SK-N-SH (cell line): ENCODE data around the gene AHSG. TPM values are rescaled to one million over a fixed set of nuclear protein-coding genes. Genes with fewer than 3 reads are reported as not detected.

Experiments used
- CTCF ChIA-PET: fragments of 300-600, 350-600 bp; formaldehyde crosslinking; extraction: SDS; loops from one replicate; lab custom pipeline; 2021; lab: Yijun Ruan, JAX
- POLR2A ChIA-PET: fragments of 350-600 bp; sonication (Branson Sonifier 250); formaldehyde crosslinking; extraction: SDS; loops from one replicate; lab custom pipeline; 2020; ENCODE audit warnings: antibody characterized with exemption, inconsistent platforms; lab: Yijun Ruan, JAX
- DNase-seq: peaks from one replicate; pipeline ENCODE4 v3.0.0; 2012
- H2AFZ ChIP-seq: fragments of 200-600 bp; sonication (generic); 2 replicates; pipeline ENCODE4 v1.8.1; 2016; ENCODE audit warnings: antibody characterized with exemption, mild to moderate bottlenecking, low read depth
- H3F3A ChIP-seq: fragments of 200-600 bp; sonication (generic); replicated peaks from 2 replicates; pipeline ENCODE3; 2016; ENCODE audit warnings: antibody characterized with exemption, mild to moderate bottlenecking; ENCODE audit not compliant: insufficient read depth
- H3K27ac ChIP-seq, 2 experiments: fragments of 200-500 bp in 1 of 2; fragments of 200-600 bp in 1 of 2; sonication (Bioruptor generic) in 1 of 2; sonication (generic), shearing (Covaris generic) in 1 of 2; 2 replicates each; pipeline versions ENCODE4 v1.5.1 to v1.6.1; 2014 to 2016; ENCODE audit warnings: low read depth in 2 of 2, inconsistent platforms in 1 of 2, low read length in 1 of 2, mild to moderate bottlenecking in 1 of 2, mixed read lengths in 1 of 2
- H3K27me3 ChIP-seq: fragments of 200-600 bp; sonication (generic), shearing (Covaris generic); 2 replicates; pipeline ENCODE4 v1.6.1; 2016; ENCODE audit warnings: mixed run types; ENCODE audit not compliant: insufficient read depth
- H3K36me3 ChIP-seq, 2 experiments: fragments of 200-500 bp in 1 of 2; fragments of 200-600 bp in 1 of 2; sonication (Bioruptor generic) in 1 of 2; sonication (generic) in 1 of 2; replicated peaks in 1 of 2; 2 replicates each; pipeline versions ENCODE3 to v1.5.1; 2014 to 2016; ENCODE audit warnings: low read length in 1 of 2, mild to moderate bottlenecking in 1 of 2; ENCODE audit not compliant: insufficient read depth in 2 of 2, control insufficient read depth in 1 of 2
- H3K4me1 ChIP-seq, 2 experiments: fragments of 200-500 bp in 1 of 2; fragments of 200-600 bp in 1 of 2; sonication (Bioruptor generic) in 1 of 2; sonication (generic), shearing (Covaris generic) in 1 of 2; 2 replicates each; pipeline versions ENCODE4 v1.5.1 to v1.6.1; 2014 to 2016; ENCODE audit warnings: low read depth in 1 of 2, low read length in 1 of 2, mixed run types in 1 of 2; ENCODE audit not compliant: insufficient read depth in 2 of 2, control insufficient read depth in 1 of 2
- H3K4me2 ChIP-seq: fragments of 200-600 bp; sonication (generic), shearing (Covaris generic); 2 replicates; pipeline ENCODE4 v1.6.1; 2017; ENCODE audit warnings: mixed run types
- H3K4me3 ChIP-seq, 2 experiments: fragments of 200-500 bp in 1 of 2; fragments of 200-600 bp in 1 of 2; sonication (Bioruptor generic) in 1 of 2; sonication (generic), shearing (Covaris generic) in 1 of 2; 2 replicates each; pipeline versions ENCODE4 v1.5.1 to v1.8.1; 2014 to 2016; ENCODE audit warnings: low read depth in 2 of 2, inconsistent platforms in 1 of 2, low read length in 1 of 2, mild to moderate bottlenecking in 1 of 2, mixed read lengths in 1 of 2, moderate library complexity in 1 of 2
- H3K79me2 ChIP-seq: fragments of 200-600 bp; sonication (generic); 2 replicates; pipeline ENCODE4 v1.8.1; 2017; ENCODE audit warnings: mild to moderate bottlenecking; ENCODE audit not compliant: insufficient read depth
- H3K9ac ChIP-seq: fragments of 200-600 bp; sonication (generic); 2 replicates; pipeline ENCODE4 v1.6.1; 2017; ENCODE audit warnings: mixed run types
- H3K9me2 ChIP-seq: fragments of 200-600 bp; sonication (generic); 2 replicates; pipeline ENCODE4 v1.6.1; 2017; ENCODE audit warnings: mixed run types
- H3K9me3 ChIP-seq: fragments of 200-600 bp; sonication (generic); 2 replicates; pipeline ENCODE4 v1.6.1; 2017; ENCODE audit warnings: mixed run types, mild to moderate bottlenecking, moderate library complexity
- H4K20me1 ChIP-seq: fragments of 200-600 bp; sonication (generic); 2 replicates; pipeline ENCODE4 v1.6.1; 2017; ENCODE audit warnings: mild to moderate bottlenecking, mixed run types; ENCODE audit not compliant: insufficient read depth
- ELF1 ChIP-seq: IDR thresholded peaks from 2 replicates; pipeline ENCODE4 v1.4.0; 2012
- JUND ChIP-seq: IDR thresholded peaks from 2 replicates; pipeline ENCODE4 v1.4.0; 2012
- MAX ChIP-seq: IDR thresholded peaks from 2 replicates; pipeline ENCODE4 v1.4.0; 2012; ENCODE audit warnings: low read depth
- MEF2A ChIP-seq: IDR thresholded peaks from 2 replicates; pipeline ENCODE4 v1.4.0; 2012; ENCODE audit warnings: low read depth, borderline replicate concordance
- RAD21 ChIP-seq: IDR thresholded peaks from 2 replicates; pipeline ENCODE4 v1.6.1; 2012; ENCODE audit warnings: mild to moderate bottlenecking, low read length
- RXRA ChIP-seq: IDR thresholded peaks from 2 replicates; pipeline ENCODE4 v1.4.0; 2012; ENCODE audit warnings: low read depth, mild to moderate bottlenecking, borderline replicate concordance
- TAF1 ChIP-seq: IDR thresholded peaks from 2 replicates; pipeline ENCODE4 v1.6.1; 2012; ENCODE audit warnings: low read depth, mild to moderate bottlenecking, low read length, moderate library complexity, borderline replicate concordance
- USF1 ChIP-seq: IDR thresholded peaks from 2 replicates; pipeline ENCODE4 v1.4.0; 2012; ENCODE audit warnings: low read depth, borderline replicate concordance
- USF2 ChIP-seq: fragments of 150-350 bp; IDR thresholded peaks from 2 replicates; pipeline ENCODE4 v1.6.1; 2017; ENCODE audit warnings: antibody characterized with exemption, low read length, low read depth, borderline replicate concordance
- YY1 ChIP-seq: IDR thresholded peaks from 2 replicates; pipeline ENCODE4 v1.4.0; 2012; ENCODE audit warnings: low read depth, mild to moderate bottlenecking
- WGBS: methylation state at CpG from one replicate; pipeline ENCODE4 v1.1.6; 2017; ENCODE audit warnings: low lambda C conversion rate; 5-methylcytosine and 5-hydroxymethylcytosine counted together
- polyA plus RNA-seq, 3 experiments: library from polyadenylated mRNA; depleted of rRNA; stranded (reverse); fragments of >200 nt; gene quantifications; 2 replicates each; pipeline ENCODE4 v1.2.3, GENCODE V29; 2012
- TF ChIP-seq, protein P1 (sequence below): IDR thresholded peaks from 2 replicates; pipeline ENCODE4 v1.6.1; 2012; ENCODE audit warnings: mild to moderate bottlenecking, low read depth, low read length, moderate library complexity
- TF ChIP-seq, protein P2 (sequence below): IDR thresholded peaks from 2 replicates; pipeline ENCODE4 v1.4.0; 2012; ENCODE audit warnings: low read depth, borderline replicate concordance

The AHSG gene
- polyA plus RNA-seq, 1 of the 3 experiments (the other 2 are of a cell fraction) = not detected

DNA sequence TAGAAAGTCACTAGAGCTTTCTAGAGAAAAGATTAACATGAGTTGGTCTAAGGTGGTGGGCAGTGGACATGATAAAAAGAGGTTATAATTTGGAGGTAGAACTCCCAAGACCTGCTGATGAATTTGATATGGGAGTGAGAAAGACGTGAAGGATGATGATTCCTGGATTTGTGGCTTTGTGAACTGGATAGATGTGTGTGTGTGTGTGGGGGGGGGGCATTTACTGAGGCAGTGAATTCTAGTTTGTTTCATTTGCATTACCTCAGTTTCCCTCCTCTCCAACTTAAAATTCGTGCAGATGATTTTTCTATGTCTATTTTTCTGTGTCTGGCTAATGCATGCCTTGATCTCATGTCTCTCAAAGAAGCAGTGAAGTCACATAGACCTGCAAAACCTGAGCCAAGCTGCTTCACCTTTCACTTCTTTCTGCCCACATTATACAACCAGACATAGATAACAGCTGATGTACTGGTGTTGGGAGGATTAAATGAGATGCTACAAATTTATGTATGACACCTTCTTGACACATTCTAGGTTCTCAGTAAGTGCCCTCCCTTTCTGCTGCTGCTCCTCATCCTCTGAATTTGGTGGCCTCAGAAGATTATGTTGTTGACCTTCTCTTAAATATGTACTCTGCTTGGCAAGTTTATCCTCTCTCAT is 9.9 kb downstream of the AHSG start:
- 8% methylated on average over 2 of the region's 2 CpGs for WGBS
- Histone ChIP-seq H3K79me2 (no peaks in the 10 kb centered on the region), H3K9me3 (no peaks in the 10 kb centered on the region), H3F3A (no peaks in the 10 kb centered on the region), H3K4me3 (no peak overlapping the region), H4K20me1 (no peaks in the 10 kb centered on the region), H3K9ac (no peak overlapping the region), H3K27me3 (peaks cover 31% of the 10 kb centered on the region; the same call in 1 of the 2 replicates), H3K4me1 (no peaks in the 10 kb centered on the region), H3K27ac (no peak overlapping the region), H2AFZ (no peak overlapping the region)
- CTCF ChIA-PET = interaction anchor here (1.0 to 4.9 kb wide), 4 partner anchors 7 to 199 kb away, joined by 3 to 51 read pairs (median 8); no protein-coding TSS in a partner anchor
- TF ChIP-seq MEF2A = no peak
- no peak for TF ChIP-seq MAX
- TF ChIP-seq, protein P1, sequence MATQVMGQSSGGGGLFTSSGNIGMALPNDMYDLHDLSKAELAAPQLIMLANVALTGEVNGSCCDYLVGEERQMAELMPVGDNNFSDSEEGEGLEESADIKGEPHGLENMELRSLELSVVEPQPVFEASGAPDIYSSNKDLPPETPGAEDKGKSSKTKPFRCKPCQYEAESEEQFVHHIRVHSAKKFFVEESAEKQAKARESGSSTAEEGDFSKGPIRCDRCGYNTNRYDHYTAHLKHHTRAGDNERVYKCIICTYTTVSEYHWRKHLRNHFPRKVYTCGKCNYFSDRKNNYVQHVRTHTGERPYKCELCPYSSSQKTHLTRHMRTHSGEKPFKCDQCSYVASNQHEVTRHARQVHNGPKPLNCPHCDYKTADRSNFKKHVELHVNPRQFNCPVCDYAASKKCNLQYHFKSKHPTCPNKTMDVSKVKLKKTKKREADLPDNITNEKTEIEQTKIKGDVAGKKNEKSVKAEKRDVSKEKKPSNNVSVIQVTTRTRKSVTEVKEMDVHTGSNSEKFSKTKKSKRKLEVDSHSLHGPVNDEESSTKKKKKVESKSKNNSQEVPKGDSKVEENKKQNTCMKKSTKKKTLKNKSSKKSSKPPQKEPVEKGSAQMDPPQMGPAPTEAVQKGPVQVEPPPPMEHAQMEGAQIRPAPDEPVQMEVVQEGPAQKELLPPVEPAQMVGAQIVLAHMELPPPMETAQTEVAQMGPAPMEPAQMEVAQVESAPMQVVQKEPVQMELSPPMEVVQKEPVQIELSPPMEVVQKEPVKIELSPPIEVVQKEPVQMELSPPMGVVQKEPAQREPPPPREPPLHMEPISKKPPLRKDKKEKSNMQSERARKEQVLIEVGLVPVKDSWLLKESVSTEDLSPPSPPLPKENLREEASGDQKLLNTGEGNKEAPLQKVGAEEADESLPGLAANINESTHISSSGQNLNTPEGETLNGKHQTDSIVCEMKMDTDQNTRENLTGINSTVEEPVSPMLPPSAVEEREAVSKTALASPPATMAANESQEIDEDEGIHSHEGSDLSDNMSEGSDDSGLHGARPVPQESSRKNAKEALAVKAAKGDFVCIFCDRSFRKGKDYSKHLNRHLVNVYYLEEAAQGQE = no peak
- no peak for TF ChIP-seq RAD21
- no peak for TF ChIP-seq TAF1
- TF ChIP-seq RXRA = no peak
- TF ChIP-seq, protein P2, sequence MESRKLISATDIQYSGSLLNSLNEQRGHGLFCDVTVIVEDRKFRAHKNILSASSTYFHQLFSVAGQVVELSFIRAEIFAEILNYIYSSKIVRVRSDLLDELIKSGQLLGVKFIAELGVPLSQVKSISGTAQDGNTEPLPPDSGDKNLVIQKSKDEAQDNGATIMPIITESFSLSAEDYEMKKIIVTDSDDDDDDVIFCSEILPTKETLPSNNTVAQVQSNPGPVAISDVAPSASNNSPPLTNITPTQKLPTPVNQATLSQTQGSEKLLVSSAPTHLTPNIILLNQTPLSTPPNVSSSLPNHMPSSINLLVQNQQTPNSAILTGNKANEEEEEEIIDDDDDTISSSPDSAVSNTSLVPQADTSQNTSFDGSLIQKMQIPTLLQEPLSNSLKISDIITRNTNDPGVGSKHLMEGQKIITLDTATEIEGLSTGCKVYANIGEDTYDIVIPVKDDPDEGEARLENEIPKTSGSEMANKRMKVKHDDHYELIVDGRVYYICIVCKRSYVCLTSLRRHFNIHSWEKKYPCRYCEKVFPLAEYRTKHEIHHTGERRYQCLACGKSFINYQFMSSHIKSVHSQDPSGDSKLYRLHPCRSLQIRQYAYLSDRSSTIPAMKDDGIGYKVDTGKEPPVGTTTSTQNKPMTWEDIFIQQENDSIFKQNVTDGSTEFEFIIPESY = no peak
- no peak for TF ChIP-seq USF2
- TF ChIP-seq YY1 = no peak
- TF ChIP-seq USF1 = no peak
- TF ChIP-seq JUND = no peak
- TF ChIP-seq ELF1 = no peak
- TF ChIP-seq, all 33 proteins: peak for 0
- Histone ChIP-seq H3K4me2 (no peak overlapping the region), H3K9me2 (no peaks in the 10 kb centered on the region), H3K36me3 (no peaks in the 10 kb centered on the region)
- POLR2A ChIA-PET = no interaction called here
- no peak for DNase-seq
